GM23248 (cell line): Measurements from ENCODE around the gene STAP1.

Experiments used
- EZH2 ChIP-seq: fragments of 200-600 bp; sonication (generic); IDR thresholded peaks from 2 replicates; pipeline ENCODE4 v1.6.1; 2018; ENCODE audit warnings: antibody characterized with exemption, mild to moderate bottlenecking; ENCODE audit not compliant: insufficient read depth, poor library complexity, severe bottlenecking
- EZH2phosphoT487 ChIP-seq: fragments of 200-600 bp; sonication (generic); IDR thresholded peaks from 2 replicates; pipeline ENCODE4 v1.6.1; 2018; ENCODE audit warnings: antibody characterized with exemption, moderate library complexity, mild to moderate bottlenecking, low read depth; ENCODE audit not compliant: insufficient read depth

DNA sequence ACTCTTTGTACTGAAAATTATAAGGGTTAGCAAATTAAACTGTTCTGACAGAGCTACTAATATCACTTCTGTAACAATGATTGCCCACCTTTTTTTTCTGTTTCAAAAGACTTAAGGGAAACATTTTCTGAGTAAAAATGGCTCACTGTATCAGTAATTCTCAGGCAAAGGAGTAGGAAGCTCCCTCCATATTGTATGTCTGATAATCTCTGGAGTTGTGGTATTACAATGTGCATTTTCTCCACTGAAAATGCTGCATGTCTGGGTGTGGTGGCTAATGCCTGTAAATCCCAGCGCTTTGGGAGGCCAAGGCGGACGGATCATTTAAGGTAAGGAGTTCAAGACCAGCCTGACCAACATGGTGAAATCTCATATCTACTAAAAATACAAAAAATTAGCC lies 4.4 kb upstream of the STAP1 start:
- TF ChIP-seq EZH2: no peak
- no peak for TF ChIP-seq EZH2phosphoT487
